HG03066 (cell line): Measurements from ENCODE around the gene CMSS1.

Source experiments
- ATAC-seq: cut with Tn5 transposase; IDR thresholded peaks from one replicate; pipeline ENCODE4 v1.9.1; 2021; ENCODE audit warnings: low read depth; ENCODE audit not compliant: unreplicated experiment

CMSS1 gene

DNA sequence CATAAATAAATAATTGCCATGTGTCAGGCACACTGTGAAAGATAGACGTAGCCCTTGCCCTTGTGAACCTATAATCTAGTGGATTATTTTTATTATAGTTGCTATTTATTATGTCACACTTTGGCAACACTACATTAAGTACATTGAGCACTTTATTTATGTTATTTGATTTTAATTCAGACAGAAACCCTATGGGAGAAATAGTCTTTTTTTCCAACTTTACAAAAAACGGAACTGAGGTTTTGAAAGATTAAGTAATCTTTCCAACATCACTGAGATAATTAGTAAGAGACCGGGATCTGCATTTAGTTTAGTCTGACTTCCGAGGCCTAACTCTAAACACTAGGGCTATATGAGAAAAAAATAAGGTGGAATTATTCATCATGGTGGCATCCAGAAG lies 299.4 kb downstream of the CMSS1 start:
- no peak for ATAC-seq

DNA sequence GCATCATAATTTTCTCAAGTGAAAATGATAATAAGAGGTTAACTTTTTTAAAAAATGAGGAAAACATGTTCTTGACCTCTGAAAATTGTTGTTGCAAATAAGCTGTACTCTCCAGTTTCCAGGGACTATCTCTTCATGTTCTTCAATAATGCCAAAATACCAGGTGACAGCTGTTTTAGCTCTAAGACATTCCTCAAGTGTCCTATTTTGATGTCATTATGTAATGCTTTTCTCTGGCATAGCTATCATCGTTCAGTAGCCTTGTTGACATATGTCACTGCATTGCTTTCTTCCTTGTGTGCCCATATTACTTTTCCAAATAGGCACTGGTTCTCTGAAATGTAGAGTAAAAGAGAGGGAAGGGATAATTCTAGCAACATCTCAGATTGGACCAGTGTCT lies 302.4 kb downstream of the CMSS1 start:
- no peak for ATAC-seq

GRCh38 chr3:100120693-100121092 lies 303.0 kb downstream of the CMSS1 start:
- no peak for ATAC-seq

DNA sequence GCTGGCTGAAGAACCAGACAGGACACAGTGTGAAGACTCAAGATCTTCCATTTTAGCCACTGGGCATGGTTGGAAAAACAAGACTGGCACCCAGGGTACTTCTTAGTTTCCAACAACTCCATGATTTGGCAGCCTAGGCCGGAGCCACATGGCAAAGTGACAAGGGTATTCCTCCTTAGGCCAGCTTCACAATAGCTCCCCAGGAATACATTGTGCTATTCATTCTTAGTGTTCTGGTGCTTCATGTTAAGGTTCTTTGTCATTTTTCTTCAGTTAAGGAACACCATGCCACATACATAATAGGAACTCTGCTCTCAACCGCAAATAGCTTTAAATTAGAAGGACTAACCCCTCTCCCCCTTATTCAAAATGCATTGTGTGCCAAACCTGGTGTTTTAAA lies 304.7 kb downstream of the CMSS1 start:
- no peak for ATAC-seq

DNA sequence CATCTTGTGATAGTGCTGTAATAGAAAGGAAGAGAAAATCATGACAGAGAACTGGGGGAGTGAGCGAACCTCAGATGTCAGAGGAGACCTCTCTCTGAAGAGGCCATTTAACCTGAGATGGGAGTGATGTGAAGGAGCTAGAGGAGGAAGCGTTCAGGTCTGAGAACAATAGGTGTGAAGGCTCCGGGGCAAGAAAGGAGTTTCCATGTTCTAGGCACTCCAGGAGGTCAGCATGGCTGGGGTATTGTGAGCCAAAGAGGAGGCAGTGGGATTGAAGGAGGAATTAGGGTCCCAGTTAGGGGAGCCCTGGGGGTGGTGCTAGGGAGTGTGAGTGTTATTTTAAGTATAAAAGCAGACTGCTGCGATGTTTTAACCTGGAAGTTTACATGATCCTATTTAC lies 305.4 kb downstream of the CMSS1 start:
- ATAC-seq = no peak

GRCh38 chr3:100124201-100124761 lies 306.6 kb downstream of the CMSS1 start:
- ATAC-seq = no peak

DNA sequence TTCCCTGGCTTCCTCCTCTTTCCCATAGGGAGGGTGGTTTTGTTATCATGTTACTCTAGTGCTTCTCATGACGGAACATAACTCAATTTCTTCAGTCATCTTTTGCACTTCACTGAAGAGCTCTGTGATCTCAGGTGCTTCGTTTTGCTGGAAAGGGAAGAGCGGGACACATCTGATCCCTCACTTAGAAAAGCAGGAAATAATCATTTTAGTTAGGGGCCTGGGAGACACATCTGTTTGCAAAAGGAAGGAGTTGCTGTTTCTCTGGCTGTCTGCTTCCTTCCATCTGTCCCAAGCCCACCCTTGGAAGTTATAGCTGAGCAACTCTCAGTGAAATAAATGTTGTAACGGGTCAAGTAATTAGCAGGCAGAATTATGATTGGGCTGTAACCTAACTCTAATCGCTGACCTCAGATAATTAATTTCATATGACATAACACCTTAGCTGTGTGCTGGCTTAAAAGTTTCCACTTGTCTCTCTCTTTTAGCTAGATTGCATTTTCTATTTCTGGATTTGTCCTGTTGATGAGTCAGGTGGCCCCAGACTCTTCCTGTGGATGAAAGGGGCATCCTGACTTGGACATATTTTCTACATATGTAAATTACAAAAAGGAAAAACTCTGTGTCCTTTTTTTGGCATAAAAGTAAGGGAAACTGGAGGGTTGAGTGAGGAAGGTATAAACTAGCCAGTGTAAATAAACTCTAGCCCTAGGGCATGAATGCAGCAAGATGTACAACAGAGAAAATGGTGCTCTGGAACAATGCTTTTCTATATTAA lies 307.7 kb downstream of the CMSS1 start:
- no peak for ATAC-seq

DNA sequence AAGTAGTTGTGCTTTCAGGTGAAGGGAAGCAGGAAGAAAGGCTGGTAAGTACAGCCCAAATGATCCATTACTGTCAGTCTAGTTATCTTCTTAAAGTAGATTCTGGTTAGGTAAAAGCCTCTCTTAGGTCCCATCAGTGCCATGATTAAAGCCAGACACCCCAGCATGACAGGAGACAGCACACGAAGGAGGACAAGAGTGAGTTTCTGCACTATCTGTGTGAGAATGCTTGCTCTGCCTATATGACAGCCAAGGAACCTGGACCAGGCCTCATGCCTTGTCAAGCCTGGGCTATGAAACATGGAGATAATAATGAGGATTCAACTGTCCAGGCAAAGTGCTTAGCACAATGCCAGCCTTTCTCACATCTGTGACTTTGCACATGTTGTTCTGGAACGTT lies 310.1 kb downstream of the CMSS1 start:
- ATAC-seq = no peak

DNA sequence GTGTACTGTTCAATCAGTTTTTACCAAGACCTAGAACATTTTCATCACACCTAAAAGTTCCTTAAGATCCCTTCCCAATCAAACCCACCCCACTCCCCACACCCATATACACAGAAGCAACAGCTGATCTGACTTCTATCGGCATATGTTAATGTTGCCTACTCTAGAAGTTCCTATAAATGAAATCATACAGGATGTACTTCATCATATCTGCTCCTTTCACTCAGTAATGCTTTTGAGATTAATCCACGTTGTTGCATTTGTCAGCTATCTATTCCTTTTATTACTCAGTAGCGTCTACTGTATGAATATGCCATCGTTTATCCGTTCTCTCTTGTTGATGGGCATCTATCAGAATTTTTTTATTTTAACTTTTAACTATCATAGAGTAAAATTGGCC lies 310.9 kb downstream of the CMSS1 start:
- no peak for ATAC-seq

DNA sequence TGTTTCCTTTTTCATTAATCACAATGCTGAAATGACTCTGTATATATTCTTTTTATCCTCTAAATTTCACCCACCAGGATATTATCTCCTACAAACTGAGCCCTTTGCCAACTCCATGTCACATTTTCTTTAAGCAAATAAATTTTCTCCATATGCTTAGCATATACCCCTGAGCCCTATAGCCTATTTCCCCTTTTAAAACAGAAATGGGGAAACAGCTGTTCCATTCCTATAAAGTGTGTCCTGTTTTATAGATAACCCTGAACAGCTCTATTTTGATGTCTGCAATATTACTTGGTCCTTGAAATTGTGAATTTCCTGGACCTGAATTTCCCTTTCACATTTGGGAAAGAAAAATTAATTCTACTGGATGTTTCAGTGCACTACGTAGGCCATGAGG lies 312.3 kb downstream of the CMSS1 start:
- ATAC-seq = no peak

GRCh38 chr3:100131241-100131640 lies 313.6 kb downstream of the CMSS1 start:
- ATAC-seq = no peak

DNA sequence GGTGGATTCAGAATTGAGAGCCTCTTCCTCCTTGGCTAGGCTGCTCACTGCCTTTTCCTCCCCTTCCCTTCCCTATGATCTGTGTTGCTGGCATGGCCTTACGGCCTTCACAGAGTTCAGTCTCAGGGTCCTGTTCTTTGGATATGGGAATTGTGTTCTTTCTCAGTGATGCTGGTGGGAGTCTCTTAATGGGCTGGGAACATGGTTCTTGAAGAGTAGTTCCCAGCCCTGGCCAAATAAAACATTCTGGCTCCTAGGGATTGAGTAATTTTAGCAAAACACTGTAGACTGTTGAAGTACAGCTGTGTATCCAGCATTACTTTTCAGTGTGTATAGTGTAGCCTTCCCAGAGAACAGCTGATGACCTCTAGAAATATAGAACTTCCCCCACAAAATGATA lies 319.3 kb downstream of the CMSS1 start:
- no peak for ATAC-seq

DNA sequence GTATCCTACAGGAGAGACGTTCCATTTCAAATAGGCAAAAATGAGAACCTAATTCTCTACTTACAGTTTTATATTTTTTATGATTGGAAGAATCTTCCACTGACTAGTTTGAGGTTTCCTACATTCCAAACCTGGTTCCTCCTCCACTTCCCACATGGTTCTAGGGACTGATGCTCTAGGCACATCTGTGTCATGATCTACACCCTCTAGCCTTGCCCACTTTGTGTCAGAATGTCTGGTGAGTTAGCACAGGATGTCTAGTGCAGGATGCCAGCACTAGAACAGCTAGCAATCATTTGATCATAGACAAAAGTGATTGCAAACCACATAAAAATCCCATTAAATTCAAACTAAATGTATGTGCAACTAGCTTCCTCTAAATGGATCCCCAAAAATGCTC lies 323.3 kb downstream of the CMSS1 start:
- ATAC-seq = no peak

DNA sequence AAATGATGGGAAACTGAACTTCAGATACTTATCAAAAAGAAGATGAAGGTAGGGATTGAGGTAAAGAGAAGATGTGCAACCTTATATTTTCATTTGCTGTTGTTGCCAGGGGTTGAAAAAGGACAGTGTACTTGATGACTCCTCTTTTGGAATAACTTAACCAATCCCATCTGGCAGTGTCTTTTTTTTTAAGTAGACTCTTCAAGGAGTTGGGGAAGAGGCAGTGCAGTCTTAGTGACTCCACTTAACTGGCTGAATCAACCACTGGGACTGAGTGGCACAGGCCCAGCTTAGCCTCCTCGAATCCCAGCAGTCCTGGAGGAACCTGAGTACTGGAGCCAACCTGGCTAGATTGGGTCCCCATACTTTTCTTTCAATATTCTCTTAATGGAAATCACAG lies 323.9 kb downstream of the CMSS1 start:
- ATAC-seq = no peak

- no peak for ATAC-seq
Observed at GRCh38 chr3:100144255-100144866, 326.7 kb downstream of the CMSS1 start.

DNA sequence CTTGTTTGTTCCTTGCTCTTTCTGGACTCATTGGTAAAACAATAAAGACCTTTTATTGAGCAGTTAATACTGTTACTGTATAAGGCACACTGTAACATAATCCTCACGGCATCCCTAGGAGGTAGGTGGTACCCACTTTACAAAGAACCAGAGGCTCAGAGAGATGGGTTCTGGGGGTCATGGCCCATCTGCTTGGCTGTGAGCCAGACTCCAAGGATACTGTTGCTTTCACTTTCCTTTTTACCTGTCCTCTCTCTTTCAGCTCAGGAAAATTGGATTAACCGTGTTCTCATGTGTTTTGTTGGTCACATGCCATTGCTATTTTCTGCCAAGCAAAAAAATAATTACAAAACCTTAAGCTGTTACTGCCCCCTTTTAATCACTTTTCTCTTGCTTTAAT lies 331.5 kb downstream of the CMSS1 start:
- ATAC-seq = no peak

DNA sequence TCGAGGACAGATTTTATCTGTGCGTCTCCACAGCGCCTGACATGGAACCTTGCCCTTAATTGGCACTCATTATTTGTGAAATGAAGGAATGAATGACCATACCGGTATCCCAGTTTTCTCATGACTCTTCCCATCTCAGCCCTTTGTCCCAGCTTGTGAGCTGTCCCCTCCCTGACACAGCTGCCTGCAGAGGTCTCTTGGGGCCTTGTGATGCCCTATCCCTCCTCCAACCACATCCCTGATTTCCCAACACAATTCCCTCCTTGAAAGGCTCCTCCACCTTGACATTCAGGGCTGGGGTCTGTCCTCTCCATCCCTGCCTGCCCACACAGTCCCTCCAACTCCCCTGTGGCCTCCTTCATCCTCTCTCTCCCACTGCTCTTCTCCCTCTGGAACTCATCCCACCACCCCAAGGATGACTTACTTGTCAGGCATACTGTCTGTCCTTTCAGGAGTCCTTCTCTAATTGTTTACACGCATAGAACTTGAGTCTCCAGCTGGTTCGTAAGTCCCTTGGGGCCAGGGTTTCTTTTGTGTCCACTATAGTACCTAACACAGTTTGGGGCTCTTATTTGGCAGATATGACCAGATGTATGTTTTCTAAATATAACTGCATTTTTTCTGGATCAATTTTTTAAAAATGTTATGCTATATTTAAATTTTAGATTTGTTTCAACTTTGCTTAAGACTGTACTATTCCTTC lies 332.2 kb downstream of the CMSS1 start:
- ATAC-seq = no peak

DNA sequence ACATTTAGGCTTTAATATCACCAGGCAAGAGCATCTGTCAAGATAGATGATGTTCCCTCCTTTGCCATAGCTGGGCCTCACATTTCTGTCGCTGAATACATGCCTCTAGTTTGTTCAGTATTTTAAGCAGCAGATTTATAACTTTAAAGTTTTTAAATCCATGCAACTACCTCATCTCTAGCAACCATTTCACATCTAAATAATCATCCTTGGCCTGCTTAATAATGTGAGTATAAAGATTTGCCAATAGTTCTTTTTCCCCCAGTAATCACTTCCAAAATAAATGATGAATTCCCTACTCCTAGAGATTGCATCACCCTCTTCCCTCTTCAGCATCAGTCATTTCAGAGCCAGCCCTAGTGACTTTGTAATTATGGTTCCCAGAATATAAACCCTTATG lies 332.8 kb downstream of the CMSS1 start:
- no peak for ATAC-seq

DNA sequence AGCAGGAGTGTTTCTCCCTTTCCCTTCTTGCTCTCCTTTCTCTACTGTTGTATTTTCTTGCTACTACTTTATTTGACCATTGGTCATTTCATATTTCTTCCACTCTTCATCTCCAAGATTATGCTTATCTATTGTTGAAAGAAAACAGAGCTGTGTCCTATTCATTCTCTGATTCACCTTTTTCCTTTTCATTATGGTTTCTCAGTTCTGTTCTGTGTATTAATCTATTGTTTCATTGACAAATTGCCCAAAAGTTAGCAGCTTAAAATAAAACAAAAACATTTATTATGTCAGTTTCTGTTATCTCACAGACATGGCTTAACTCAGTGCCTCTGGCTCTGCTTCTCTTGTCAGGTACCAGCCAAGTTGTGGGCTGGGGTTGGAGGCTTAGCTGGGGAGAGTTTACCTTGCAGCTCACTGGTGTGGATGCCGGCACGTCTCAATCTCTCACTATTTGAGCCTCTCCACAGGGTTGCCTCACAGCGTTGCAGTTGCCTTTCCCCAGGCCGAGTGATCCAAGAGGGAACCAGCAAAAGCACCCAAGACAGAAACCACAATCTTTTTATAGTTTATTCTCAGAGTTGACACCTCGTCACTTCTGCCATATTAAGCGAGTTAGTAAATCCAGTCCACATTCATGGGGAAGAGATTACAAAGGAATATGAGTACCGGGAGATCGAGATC lies 333.5 kb downstream of the CMSS1 start:
- no peak for ATAC-seq

- ATAC-seq = no peak
Observed at GRCh38 chr3:100154171-100154570, 336.5 kb downstream of the CMSS1 start.

- ATAC-seq = no peak
Observed at GRCh38 chr3:100155128-100155527, 337.5 kb downstream of the CMSS1 start.
